LNCAP (cell line): ENCODE results near the gene CORO2A.

Experiments
- CTCF ChIP-seq: fragments of 450-650 bp; IDR thresholded peaks from 2 replicates; pipeline ENCODE4 v1.5.1; 2017; ENCODE audit warnings: mild to moderate bottlenecking

Gene CORO2A

GRCh38 chr9:98149422-98149821 is 43.0 kb downstream of the CORO2A start:
- TF ChIP-seq CTCF = no peak

- TF ChIP-seq CTCF = no peak
Observed at GRCh38 chr9:98148486-98148885, 44.0 kb downstream of the CORO2A start.

- TF ChIP-seq CTCF = no peak
Observed at GRCh38 chr9:98147582-98147981, 44.9 kb downstream of the CORO2A start.

- no peak for TF ChIP-seq CTCF
Observed at GRCh38 chr9:98146101-98146991, 46.1 kb downstream of the CORO2A start.

- TF ChIP-seq CTCF = no peak
Observed at GRCh38 chr9:98144631-98145030, 47.8 kb downstream of the CORO2A start.

- no peak for TF ChIP-seq CTCF
Observed at GRCh38 chr9:98144076-98144475, 48.4 kb downstream of the CORO2A start.

GRCh38 chr9:98142925-98143481 is 49.4 kb downstream of the CORO2A start:
- TF ChIP-seq CTCF = no peak
